HG03064 (cell line): ENCODE data around the gene FNIP2.

Source experiments
- ATAC-seq: cut with Tn5 transposase; IDR thresholded peaks from one replicate; pipeline ENCODE4 v1.9.1; 2021; ENCODE audit warnings: low read depth; ENCODE audit not compliant: unreplicated experiment

The FNIP2 gene

DNA sequence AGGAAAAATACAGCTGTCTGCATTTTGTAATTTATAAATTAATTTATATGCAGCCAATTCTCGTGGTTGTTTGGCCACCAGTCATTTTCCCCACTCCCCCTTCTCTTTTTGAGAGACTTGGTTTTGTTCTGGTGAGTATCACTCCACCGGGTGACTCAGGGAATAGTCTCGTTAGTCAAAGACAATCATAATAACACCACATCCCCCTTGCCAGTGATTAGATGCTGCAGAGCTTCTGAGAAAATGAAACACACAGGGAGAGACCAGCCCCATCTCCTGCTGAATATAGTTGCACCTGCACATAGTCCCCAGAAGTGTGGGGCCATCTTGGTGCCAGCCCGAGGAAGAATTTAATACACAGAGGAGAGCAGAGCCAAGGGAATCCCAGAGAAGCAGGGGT is 8.0 kb upstream of the FNIP2 start:
- no peak for ATAC-seq

DNA sequence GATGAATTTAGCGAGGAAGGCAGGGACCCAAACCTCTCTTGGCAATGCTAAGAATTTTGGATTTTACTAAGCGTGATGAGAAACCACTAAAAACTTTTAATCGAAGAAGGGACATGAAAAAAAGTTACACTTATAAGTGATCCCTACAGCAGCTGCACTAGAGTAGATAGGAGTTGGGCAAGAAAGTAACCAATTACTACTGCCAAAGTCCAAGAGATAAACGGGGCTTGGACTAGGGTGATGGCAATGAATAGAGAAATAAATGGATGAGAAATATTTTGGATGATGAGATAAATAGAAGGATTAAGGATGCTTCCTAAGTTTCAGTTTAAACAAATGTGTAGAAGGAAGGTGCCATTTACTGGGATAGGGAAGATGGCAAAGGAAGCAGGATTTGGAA is 6.3 kb upstream of the FNIP2 start:
- no peak for ATAC-seq

DNA sequence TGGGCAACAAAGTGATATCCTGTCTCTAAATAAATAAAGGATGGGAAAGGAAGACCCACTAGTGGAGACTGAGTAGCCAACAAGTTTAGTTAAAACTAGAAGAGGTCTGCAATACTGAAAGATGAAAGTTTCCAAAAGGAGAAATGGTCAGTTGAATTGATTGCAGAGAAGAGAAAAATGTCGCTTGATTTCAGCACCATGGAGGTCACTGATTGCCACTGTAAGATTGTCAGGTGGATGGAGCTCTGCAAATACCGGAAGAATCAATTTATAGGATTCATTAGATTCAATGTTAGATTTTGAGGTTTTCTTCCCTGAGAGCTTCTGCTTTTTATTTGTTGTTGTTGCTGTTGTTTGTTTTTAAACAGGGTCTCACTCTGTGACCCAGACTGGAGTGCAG is 5.4 kb upstream of the FNIP2 start:
- no peak for ATAC-seq

DNA sequence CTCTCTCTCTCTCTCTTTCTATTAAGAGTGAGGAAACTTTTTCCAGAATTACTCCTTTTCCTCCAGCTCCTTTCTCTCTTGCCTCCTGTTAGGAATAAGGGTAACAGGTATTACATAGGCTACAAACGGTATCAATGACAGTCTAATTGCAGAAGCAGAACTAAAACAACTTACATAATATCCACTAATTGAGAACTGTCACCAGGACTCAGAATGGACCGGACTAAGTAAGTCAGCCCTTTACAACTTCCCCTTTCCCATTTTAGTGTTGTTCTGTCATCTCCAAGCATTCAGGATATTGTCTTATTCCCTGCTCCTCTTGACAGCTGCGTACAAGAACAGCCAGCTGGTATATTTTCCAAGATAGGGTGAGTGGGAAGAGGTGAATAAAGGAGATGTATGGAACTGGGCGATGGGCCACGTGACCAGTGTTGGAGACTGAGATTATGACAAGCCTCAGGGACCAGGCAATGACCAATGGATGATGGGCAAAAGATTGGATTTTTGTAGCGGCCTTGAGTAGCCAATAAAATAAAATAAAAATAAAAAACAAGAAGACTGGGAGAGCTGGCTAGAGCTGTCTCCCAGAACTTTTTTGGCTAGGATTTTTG is 2.3 kb upstream of the FNIP2 start:
- ATAC-seq = no peak

DNA sequence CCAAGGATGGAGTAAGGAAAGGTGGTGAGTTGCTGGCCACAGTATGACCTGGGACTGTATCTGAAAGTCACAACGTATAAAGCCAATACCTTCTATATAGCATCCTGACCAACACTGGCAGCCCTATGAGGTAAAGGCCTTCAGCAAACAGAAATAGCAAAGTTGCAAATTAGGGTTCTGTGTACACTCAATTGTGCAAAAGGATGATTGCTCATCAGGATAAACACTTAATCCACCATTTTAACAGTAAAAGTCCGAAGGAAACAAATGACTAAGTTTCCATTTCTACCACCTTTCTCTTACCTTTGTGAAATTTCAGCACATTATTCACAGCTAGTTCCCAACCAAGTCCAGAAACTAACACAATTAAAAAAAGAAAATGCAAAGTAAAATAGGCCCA is 1.4 kb upstream of the FNIP2 start:
- no peak for ATAC-seq

DNA sequence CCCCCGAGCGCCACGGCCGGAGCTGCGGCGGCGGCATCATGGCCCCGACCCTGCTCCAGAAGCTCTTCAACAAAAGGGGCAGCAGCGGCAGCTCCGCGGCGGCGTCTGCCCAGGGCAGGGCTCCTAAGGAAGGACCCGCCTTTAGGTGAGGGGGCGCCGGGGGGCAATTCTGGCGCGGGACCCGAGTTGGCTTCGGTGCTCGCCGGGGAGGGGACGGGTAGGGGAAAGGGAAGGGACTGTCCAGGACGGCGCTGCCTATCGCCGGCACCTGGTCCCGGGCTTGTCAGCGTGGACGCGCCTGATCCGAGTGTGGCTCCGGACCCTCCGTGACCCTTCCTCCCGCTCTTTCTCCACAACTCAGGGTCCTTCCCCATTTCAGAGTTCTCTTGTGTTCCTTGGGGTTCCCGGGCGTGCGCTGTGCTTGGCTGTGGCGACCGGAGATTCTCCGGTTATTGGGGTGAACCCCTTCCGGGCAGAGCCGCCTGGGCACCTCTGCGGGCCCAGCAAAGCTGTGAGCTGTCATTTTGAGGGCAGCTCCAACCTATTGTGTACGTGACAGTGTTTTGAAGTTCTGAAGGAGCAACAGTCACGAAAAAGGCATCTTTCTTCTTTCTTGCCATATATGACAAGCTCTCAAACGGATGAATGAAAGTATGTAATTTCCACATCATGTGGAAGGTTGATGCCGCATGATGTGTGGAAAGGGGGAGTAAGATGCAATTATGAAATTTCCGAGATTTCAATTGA is 522 bp downstream of the FNIP2 start:
- ATAC-seq = peak; percentile 45

DNA sequence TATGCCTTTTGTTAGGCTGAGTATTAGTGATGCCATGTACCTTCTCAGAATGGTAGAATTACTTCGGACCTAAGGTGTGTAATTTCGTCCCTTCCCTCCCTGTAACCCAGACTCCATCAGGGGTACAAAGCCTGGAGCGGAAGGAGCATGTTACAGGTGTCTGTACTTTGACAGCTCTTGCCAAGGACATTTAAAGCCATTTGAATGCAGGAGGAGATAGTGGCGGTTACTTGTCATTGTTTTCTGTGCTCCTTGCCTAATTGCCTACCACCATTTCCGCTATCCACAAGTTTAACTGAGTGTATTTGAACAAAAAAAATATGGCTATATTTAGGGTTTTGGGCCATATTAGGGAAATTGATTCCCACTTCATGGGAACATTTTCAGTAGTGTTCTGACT is 1.8 kb downstream of the FNIP2 start:
- ATAC-seq = no peak

DNA sequence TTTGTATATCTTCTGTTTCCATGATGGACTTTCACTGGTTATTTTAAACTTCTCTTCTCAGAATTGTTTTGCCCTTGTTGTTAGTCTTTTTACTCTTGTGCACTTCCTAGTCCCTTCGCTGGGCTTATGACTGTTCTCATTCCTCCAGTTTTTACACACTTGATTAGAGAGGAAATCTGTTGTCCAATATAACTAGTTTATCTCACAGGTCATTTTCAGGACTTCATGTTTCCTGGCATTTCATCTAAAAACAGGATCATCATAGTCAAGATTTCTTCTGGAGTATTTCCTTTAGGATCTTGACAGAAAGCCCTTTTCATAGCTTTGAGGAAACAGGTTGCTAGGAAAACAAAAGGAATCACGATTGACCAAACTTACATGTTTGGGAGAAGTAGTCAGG is 3.0 kb downstream of the FNIP2 start:
- no peak for ATAC-seq

DNA sequence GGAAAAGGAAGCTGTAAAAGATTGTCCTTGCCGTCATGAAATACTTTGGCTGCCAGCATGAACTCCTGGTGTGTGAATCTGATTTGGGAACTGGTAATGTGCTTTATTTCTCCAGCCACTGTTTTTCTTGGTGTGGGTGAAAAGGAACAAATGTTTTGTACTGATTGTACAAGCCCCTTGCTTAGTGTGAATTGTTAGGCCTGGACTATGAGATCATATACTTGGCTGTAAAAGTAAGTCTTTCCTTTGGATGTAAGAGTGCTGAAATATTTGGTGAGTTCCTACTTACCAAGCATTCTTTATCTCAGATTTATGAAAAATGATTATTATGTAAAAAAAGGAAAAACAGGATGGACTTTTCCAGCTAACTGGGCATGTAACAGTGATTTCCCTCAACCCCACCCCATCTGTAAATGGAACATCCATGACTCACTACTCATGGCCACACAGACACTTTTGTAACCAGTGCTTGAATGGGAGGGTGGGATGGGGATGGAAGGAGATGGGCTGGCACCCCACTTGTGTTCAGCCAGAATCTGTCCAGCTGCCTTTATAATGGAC is 6.3 kb downstream of the FNIP2 start:
- no peak for ATAC-seq

DNA sequence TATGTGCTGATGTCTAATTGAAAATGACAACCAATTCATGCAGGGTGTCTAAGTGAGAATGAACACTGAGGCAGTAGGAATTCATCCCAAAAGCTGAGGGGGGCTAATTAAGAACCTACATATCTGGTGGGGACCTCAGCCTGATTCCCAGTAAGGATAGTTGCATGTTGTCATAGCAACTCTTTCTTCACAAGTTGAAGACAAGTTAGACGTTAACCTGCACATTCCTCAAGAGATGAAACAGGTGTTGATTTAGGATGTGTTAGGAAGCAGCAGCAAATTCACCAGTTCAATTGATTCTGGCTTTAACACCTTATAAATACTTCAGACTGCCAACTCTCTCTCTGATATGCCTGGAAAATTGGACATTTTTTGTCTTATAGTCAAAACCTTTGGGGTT is 7.3 kb downstream of the FNIP2 start:
- ATAC-seq = no peak

DNA sequence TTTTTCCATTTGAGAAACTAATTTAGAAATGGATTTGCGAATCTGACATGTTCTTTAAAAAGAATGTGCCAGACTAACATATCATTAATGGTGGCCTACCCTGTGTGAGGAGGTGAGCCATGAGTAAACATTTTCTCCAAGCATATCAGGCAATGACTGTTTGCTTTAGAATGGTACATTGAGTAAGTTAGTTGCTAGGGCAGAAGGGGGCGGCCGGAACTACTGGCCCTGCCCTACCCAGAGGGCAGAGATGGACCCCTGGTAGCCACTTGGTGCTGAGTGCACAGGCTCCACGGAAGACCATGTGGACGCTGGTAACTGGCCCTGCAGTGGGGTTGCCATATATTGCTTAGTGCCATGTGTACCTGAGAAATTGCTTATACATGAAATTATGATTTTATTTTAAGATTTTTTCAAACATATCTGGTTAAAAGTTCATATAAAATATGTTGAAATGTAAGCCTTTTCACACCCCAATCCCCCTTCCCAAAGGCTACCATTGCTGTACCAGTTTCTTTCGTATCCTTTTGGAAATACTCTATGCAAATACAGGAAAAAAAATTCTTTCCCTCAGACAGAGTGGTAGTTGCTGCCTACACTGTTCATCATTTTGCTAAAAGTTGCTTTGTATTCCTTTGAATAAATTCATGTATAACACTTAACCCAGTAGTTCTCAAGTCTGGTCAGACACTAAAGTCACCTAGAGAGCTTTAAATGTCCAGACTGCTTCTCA is 8.8 kb downstream of the FNIP2 start:
- peak; percentile 9 for ATAC-seq

DNA sequence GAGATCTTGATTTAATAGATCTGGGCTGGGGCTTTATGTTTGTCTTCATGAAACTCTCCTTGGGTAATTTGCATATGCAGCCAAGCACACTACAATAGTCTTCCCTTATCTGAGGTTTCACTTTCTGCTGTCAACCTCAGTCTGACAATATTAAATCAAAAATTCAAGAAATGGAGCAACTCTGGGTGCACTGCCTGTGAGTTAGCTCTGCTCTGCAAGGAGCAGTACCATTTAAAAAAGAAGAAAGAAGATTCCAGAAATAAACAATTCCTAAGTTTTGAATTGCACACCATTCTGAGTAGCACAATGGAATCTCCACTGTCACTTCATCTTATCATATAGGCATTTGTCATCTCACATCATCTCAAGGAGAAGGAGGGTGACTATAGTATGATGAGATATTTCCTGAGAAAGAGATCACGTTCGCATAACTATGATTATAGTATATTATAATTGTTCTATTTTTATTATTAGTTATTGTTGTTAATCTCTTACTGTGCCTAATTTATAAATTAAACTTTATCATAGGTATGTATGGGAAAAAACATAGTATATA is 9.4 kb downstream of the FNIP2 start:
- ATAC-seq = peak; percentile 95

DNA sequence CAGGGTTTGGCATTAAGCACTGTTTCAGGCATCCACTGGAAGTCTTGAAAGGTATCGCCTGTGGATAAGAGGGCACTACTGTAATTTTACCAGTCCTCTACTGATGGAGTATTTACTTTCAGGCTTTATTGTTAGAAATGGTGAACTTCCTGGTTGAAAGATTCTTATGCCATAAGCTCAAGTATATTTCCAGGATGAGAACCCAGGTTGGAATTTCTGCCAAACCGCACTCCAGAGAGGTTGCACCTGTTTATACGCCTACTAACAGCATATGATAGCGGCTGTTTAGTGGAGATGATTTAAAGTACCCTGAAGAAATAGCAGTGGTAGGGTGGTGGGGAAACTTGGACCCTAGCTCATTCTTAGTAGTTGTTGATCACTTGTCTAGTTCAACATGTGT is 9.9 kb downstream of the FNIP2 start:
- ATAC-seq = no peak

DNA sequence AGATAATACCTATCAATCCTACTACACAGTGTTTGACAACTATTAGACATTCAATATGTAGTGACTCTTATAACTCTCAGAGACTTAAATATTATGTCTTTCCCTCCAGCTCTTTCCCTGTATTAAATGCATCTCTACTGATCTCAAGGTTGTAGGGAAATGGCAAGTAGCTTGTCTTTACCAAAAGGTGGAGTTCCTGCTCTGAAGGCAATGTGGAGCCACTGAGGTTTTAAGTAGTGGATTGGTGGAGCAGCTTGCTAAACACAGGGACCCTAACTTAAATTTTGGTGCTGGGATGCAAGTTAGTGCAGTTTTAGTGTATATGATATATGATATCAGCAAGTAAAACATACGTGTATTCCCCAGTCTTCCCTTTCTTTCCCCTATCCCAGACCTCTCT is 13.1 kb downstream of the FNIP2 start:
- no peak for ATAC-seq

DNA sequence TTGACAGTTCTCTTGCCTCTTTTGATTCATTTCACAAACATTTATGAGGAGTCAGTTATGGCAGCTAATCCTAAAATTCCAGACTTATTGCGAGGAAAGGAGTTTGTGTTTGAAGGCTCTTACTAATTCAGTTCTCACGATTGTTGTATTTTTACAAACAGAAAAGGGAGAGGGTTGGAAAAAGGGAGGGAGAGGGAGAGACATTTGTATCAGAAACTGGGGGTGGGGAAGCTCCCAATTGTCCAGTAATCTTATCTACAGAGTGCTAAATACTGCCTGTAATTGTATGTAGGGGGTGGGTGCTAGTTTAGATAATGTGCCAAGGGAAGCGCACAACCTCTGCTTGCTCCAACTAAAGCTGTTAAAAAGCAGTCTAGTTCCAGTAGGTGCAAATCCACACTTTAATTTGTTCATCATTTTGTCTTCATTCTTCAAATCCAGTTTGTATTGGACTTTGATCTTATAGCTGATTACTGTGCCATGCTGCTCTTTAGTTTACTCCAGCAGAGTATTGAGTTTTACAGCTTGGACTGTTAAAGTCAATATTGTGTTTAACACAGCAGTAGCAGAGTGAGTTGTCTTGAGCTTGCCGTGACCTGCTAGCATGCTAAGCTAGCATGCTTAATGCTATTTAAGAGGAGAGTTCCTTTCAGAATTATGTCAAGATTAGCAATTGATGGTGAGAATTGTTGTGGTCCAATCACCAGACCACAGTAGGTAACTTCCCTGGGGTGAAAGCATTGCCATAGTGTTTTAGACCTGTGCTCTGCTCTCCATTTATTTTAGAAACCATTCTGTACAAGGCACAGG is 13.9 kb downstream of the FNIP2 start:
- peak; percentile 52 for ATAC-seq

DNA sequence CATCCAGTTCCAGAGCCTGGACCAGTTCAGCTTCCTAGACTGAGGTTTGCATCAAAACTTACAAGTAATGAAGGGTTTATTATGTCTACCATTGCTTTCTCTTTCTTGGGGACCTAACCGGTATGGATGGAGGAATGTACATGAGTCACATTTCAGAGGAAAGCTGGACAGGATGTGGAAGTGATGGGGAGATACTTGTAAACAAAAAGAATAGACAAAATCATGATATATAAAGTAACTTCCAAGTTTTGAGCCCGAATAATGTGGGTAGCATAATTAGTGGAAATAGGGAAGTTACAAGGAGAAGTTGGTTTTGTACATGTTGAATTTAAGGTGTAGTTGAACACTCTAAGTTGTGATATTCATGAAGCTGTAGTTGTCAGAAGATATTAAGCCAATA is 15.0 kb downstream of the FNIP2 start:
- ATAC-seq = no peak

DNA sequence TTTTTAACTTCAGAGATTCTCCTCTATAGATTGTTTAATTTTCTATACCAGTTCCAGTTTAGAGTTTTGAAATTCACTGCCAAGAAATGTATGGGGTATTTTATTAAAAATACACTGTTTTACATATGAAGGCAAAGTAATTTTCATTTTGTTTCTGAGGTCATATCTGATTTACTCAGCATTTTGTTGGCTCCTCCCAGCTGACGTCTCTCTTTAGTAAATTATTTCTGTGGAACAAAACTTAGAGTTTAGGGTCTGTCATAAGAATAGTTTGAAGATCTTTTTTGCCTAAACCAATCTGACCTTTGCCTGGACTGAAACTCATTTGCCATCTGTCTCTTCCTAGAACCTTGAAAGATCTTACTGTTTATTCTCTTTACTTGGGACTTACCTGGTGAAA is 16.9 kb downstream of the FNIP2 start:
- ATAC-seq = no peak

DNA sequence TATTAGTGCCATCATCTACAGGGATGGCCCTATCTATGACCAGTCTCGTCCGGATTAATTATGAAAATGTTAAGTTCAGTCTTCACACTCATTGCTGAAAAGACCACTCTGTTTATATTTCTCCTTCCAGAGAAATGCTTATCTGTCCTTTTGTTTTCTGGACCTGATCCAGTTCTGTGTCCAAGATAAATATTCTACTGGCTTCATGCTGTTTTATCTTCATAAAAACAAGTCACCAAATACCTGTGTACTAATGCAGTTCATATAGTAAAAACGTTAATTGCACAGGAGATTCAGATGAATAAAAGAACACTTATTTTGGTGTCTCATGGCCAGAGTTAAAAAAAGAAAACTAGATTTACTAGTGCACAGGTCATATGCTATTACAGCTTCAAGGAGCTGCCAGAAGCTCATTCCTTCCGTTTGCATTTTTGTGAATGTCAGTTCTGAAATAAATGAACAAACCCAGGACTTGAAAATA is 17.3 kb downstream of the FNIP2 start:
- ATAC-seq = no peak

DNA sequence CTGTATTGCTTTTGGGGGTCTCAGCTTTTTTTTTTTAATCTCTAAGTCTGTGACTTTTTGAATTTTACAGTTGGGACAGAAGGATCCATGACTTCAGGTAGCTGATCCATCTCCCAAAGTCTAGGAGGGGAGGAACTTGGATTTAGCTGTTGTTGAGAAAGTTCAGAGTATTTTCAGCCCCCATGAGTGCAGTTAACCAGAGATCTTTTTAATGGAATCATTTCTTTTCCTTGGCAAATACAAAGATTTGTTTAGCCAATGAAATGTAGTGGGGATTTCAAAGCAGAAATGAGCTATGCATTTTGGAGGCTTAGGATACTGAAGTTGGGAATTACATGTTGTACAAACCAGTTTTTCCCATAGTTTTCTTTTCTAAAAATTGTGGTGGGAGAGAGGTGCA is 18.1 kb downstream of the FNIP2 start:
- ATAC-seq = no peak

DNA sequence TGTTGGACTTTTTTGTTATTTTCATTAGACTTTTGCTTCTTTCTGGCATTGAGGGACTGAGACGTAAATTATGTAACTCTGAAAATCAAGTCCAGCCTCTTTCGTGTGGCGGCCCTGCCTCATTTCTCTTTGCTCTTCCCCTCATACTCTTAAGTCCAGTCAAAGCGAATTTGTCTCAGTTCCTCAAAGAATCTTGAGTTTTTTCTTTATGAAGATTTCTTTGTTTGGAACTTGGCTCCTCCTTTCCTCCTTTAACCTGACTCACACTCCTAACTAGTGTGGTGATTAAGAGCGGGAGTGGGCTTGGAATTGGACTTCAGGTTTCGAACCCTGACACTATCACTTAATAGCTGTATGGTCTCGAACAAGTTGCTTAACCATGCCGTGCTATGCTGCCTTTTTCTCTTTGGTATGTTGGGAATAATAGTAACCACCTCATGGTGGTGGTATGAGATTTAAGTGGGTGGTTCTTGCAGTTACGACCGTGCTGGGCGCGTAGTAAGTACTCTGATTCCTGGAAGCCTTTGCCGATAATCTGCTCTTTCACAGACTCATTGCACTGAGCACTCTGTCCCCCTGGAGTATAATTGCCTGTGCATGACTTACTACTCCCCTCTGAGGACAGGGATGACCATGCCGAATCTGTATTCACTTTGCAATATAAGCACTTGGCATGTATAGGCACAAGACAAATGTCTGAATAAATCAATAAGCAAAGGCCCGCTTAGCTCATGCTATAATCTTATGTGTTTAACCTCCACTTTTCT is 19.1 kb downstream of the FNIP2 start:
- ATAC-seq = no peak
